Stimulated activated CD8-positive, alpha-beta memory T cell treated with anti-CD3 and anti-CD28 coated beads, Interleukin-15, amount 100 ng/mL, for 48 hours (primary cell): ENCODE data around the gene ATP2B2.
A peak's percentile ranks its signal among the peaks of the same experiment; 100 is the strongest.

Experiments used
- DNase-seq, 2 donors: peaks; one replicate each; pipeline ENCODE4 v3.0.0-alpha.2; 2020; ENCODE audit warnings: low read depth in 2 of 2

The ATP2B2 gene

GRCh38 chr3:10428406-10429091 is 76.8 kb downstream of the ATP2B2 start:
- no peak for DNase-seq

GRCh38 chr3:10426346-10427220 is 78.8 kb downstream of the ATP2B2 start:
- DNase-seq: no peak

GRCh38 chr3:10423171-10423882 is 82.1 kb downstream of the ATP2B2 start:
- DNase-seq: no peak

- DNase-seq: no peak
These were observed 83.4 kb downstream of the ATP2B2 start for GRCh38 chr3:10421996-10422395.

- DNase-seq: no peak
These were observed 84.5 kb downstream of the ATP2B2 start for GRCh38 chr3:10420745-10421475.

GRCh38 chr3:10419637-10420232 is 85.7 kb downstream of the ATP2B2 start:
- DNase-seq: peak in 1 of 2 donors; percentile 34

GRCh38 chr3:10417847-10418246 is 87.5 kb downstream of the ATP2B2 start:
- DNase-seq: no peak

- no peak for DNase-seq
These were observed 88.6 kb downstream of the ATP2B2 start for GRCh38 chr3:10416730-10417300.

GRCh38 chr3:10413041-10413440 is 92.3 kb downstream of the ATP2B2 start:
- DNase-seq: no peak

GRCh38 chr3:10411598-10412332 is 93.6 kb downstream of the ATP2B2 start:
- DNase-seq: no peak

- no peak for DNase-seq
These were observed 94.9 kb downstream of the ATP2B2 start for GRCh38 chr3:10410383-10411002.

- DNase-seq: no peak
These were observed 96.7 kb downstream of the ATP2B2 start for GRCh38 chr3:10408680-10409079.

GRCh38 chr3:10407361-10407760 is 98.0 kb downstream of the ATP2B2 start:
- no peak for DNase-seq

GRCh38 chr3:10406414-10406813 is 99.0 kb downstream of the ATP2B2 start:
- no peak for DNase-seq

GRCh38 chr3:10405816-10406215 is 99.6 kb downstream of the ATP2B2 start:
- no peak for DNase-seq

GRCh38 chr3:10404876-10405275 is 100.5 kb downstream of the ATP2B2 start:
- DNase-seq: no peak

- DNase-seq: no peak
These were observed 101.0 kb downstream of the ATP2B2 start for GRCh38 chr3:10404377-10404776.

GRCh38 chr3:10401990-10402761 is 103.2 kb downstream of the ATP2B2 start:
- no peak for DNase-seq
